GM19468 (cell line): ENCODE data around the gene MADCAM1.

ENCODE experiments used
- ATAC-seq: cut with Tn5 transposase; IDR thresholded peaks from one replicate; pipeline ENCODE4 v1.9.1; 2021; ENCODE audit warnings: mild to moderate bottlenecking, moderate library complexity, moderate number of reproducible peaks; ENCODE audit not compliant: unreplicated experiment; ENCODE audit errors: extremely low read depth

MADCAM1 gene

GRCh38 chr19:530134-531008 lies 34.1 kb downstream of the MADCAM1 start:
- ATAC-seq = no peak

DNA sequence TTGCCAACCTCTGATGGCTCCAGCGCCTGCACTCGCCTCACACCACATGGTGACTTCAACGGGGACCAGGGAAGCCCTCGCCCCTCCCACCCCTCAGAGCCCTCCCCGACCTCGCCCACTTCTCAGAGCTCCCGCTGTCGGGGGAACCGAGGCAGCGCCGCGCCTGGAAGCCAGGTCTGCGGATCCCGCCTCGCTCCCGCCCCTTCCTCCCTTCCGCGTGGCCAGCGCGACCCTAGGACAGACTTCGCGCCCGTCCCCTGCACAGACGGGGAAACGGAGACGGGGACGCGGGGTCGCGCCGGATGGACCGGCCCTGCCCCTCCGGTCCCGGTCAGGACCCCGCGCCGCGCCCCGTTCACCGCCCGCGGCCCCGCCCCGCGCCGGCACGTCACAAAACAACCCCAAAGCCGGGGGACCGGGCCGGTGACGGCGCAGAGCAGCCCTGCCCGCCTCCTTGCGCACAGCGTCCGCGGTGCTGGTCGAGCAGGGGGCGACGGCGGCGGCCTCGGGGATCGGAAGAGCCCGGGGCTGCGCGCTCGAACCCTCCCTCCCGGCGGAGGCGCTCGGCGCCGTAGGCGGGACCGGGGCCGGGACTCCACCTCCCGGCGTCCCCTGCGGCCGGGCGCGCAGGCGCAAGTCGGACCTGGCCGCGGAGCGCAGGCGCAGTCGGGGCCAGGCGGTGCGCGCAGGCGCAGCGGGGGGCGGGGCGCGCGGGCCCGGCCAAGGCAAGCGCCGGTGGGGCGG lies 34.9 kb downstream of the MADCAM1 start:
- peak; percentile 51 for ATAC-seq

GRCh38 chr19:531753-532560 lies 35.7 kb downstream of the MADCAM1 start, which contains the start of gene CDC34:
Gene CDC34 (plus strand): TSS chr19:531760. CDS start chr19:531932, 172 bp downstream.
- ATAC-seq = no peak

GRCh38 chr19:532561-533363 lies 36.5 kb downstream of the MADCAM1 start:
- ATAC-seq = no peak

- ATAC-seq = no peak
These were observed 37.2 kb downstream of the MADCAM1 start for GRCh38 chr19:533364-534058.

- no peak for ATAC-seq
These were observed 37.8 kb downstream of the MADCAM1 start for GRCh38 chr19:534088-534487.

- ATAC-seq = no peak
These were observed 38.9 kb downstream of the MADCAM1 start for GRCh38 chr19:535017-535835.

GRCh38 chr19:536031-536880 lies 40.0 kb downstream of the MADCAM1 start:
- no peak for ATAC-seq

GRCh38 chr19:536881-537404 lies 40.7 kb downstream of the MADCAM1 start:
- ATAC-seq = no peak

DNA sequence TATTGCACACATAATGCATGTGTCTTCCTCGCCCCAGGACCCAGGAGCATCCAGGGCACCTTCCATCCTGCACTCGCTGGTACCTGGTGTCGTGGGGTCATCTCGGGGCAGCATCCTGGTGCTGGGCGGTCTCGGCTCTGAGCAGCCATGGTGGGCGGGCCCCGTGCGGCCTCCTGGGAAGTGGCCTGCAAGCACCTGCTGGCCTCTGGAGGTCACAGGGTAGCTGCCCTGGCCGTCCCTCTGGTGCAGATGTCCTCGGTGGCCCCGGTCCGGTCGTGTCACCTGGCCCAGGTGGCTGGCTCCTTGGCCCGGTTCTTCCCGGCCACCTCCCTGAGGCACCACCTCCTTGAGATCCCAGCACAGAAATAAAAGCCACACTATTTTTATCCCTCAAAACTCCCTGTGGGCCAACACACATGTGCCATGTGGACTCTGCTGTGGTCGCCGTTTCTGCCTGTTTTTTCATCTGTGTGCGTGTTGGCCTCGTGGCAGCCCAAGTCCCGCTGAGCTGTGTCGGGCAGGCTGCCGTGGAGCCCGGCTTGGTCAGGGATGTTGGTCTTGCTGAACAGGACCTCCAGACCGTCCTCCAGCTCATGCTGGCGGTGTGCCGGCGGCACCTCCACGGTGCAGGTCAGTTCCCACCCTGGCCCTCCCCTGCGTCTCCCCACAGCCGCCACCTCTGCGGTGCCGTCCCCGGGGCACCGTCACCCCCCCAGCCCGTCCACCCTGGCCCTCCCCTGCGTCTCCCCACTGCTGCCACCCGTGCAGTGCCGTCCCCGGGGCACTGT lies 42.5 kb downstream of the MADCAM1 start:
- no peak for ATAC-seq

GRCh38 chr19:539429-540030 lies 43.2 kb downstream of the MADCAM1 start:
- no peak for ATAC-seq

DNA sequence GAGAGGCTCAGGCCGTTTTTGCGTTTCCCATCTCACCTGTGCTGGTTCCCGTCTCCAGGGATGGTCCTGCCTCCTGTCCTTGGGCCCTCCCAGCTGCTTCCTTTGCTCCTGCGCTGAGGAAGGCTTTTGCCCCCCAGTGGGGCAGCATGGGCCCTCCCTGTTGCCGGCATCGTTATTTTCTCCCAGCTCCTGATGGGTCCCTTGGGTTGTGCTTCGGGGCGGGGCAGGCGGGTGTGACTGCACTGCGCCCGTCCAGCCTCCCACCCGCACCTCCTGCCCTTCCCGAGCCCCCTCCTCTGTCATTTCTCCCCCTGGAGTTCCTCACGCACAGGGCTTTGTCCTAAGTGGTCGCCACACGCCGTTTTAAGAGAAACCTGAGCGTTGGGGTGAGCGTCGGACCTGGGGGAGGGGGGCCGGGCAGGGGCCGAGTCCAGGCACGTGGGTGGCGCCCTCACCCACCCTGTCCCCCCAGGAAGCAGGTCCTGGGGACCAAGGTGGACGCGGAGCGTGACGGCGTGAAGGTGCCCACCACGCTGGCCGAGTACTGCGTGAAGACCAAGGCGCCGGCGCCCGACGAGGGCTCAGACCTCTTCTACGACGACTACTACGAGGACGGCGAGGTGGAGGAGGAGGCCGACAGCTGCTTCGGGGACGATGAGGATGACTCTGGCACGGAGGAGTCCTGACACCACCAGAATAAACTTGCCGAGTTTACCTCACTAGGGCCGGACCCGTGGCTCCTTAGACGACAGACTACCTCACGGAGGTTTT lies 44.8 kb downstream of the MADCAM1 start:
- ATAC-seq = no peak

DNA sequence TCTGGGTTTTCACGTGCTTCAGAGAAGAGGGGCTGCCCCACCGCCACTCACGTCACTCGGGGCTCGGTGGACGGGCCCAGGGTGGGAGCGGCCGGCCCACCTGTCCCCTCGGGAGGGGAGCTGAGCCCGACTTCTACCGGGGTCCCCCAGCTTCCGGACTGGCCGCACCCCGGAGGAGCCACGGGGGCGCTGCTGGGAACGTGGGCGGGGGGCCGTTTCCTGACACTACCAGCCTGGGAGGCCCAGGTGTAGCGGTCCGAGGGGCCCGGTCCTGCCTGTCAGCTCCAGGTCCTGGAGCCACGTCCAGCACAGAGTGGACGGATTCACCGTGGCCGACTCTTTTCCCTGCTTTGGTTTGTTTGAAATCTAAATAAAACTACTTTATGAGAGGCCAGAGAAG lies 45.4 kb downstream of the MADCAM1 start:
- ATAC-seq = no peak

DNA sequence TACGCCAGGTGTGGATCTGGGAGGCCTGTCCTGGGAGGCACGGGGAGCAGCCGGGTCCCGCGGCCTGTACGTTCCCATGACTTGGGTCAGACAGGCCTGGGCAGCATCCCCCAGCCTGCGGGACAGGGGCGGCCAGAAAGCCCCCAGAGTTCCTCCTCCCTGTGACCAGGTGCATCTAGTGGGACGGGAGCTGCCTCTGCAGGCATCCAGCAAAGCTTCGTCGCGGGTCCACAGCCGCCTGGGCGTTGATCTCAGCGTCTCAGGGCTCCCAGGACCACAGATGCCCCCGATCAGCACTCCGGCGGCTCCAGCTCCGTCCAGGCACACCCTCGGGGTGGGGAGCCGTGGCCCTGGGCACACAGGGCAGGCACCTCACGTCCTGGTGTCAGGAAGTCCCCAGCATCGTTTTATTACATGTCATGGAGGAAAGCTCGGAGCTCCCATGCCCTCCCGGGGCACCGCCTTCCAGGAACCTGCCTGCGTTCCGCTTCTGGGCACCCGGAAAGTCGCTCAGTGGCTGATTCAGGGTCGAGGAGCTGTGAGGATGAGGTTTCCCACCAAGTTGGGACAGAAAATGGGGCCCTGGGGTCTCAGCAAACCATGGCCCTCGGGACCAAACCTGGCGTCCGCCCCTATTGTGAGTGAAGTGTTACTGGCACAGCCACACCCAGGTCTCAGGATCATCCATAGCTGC lies 46.0 kb downstream of the MADCAM1 start:
- no peak for ATAC-seq
